ENCODE data around the gene ACAP1.

Gene ACAP1

GRCh38 chr17:7336240-7337175 is at the start of gene ACAP1:
ACAP1 (plus strand) TSS chr17:7336529; CDS start chr17:7336735, 206 bp downstream.
- no peak for DNase-seq

GRCh38 chr17:7289256-7290032 is 46.9 kb upstream of the ACAP1 start:
- no peak for DNase-seq

- no peak for DNase-seq
These were observed 46.2 kb upstream of the ACAP1 start for GRCh38 chr17:7290166-7290565.

- DNase-seq, result no peak
These were observed 45.6 kb upstream of the ACAP1 start for GRCh38 chr17:7290685-7291084.

GRCh38 chr17:7292194-7292593 is 44.1 kb upstream of the ACAP1 start:
- DNase-seq, result no peak

- DNase-seq, result no peak
These were observed 43.6 kb upstream of the ACAP1 start for GRCh38 chr17:7292729-7293128.

- no peak for DNase-seq
These were observed 43.2 kb upstream of the ACAP1 start for GRCh38 chr17:7293159-7293558.

- no peak for DNase-seq
These were observed 42.3 kb upstream of the ACAP1 start for GRCh38 chr17:7293816-7294613.

- DNase-seq, result peak; percentile 3
These were observed 41.6 kb upstream of the ACAP1 start, which contains the start of gene YBX2 for GRCh38 chr17:7294614-7295153. YBX2 (minus strand) TSS chr17:7294639; CDS start chr17:7294500, 139 bp downstream.

GRCh38 chr17:7295230-7296180 is 40.8 kb upstream of the ACAP1 start:
- DNase-seq, result no peak

GRCh38 chr17:7296189-7296861 is 40.0 kb upstream of the ACAP1 start:
- DNase-seq, result peak; percentile 41

GRCh38 chr17:7304179-7304578 is 32.1 kb upstream of the ACAP1 start:
- no peak for DNase-seq

- DNase-seq, result peak; percentile 92
These were observed 29.2 kb upstream of the ACAP1 start, which contains the start of gene EIF5A for GRCh38 chr17:7306911-7307685. EIF5A (plus strand) TSS chr17:7307628; CDS start chr17:7309636, 2,008 bp downstream.

- DNase-seq, result no peak
These were observed 28.4 kb upstream of the ACAP1 start for GRCh38 chr17:7307686-7308624.

- peak; percentile 44 for DNase-seq
These were observed 27.5 kb upstream of the ACAP1 start for GRCh38 chr17:7308625-7309433.

- DNase-seq, result no peak
These were observed 26.7 kb upstream of the ACAP1 start for GRCh38 chr17:7309628-7310027.

GRCh38 chr17:7311110-7311705 is 25.1 kb upstream of the ACAP1 start:
- DNase-seq, result no peak
